ENCODE data around the gene PRKG1.

Gene PRKG1

DNA sequence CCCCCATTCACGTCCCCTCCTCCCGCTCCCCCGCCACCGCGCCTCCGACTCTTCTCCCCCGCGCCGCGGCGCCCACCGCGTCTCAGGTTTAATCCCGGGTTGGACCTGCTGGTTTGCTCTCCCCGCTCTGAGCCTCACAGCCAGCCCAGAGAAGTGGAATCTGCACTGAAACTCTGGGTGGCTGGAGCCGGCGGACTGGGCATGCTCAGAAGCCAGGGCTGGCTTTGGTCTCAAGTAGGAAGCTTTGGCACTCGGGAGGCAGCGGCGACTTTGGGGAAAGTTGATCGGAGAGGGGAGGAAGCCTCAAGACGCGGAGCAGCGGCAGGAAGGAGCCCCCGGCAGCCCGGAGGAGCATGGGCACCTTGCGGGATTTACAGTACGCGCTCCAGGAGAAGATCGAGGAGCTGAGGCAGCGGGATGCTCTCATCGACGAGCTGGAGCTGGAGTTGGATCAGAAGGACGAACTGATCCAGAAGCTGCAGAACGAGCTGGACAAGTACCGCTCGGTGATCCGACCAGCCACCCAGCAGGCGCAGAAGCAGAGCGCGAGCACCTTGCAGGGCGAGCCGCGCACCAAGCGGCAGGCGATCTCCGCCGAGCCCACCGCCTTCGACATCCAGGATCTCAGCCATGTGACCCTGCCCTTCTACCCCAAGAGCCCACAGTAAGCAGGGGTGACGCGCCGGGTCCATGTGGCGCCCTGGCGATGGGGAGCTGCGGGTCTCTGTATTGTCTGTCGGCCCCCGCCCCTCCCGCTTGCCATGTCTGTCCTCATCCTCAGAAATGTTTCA lies at the start of gene PRKG1:
Gene PRKG1, plus strand, starts transcription at position 250 of the 791 bp plus-strand sequence.
- no peak for TF ChIP-seq EZH2phosphoT487 (IDR thresholded peaks at IDR 0.05; ENCODE audit: borderline replicate concordance)
- TF ChIP-seq, protein P1, sequence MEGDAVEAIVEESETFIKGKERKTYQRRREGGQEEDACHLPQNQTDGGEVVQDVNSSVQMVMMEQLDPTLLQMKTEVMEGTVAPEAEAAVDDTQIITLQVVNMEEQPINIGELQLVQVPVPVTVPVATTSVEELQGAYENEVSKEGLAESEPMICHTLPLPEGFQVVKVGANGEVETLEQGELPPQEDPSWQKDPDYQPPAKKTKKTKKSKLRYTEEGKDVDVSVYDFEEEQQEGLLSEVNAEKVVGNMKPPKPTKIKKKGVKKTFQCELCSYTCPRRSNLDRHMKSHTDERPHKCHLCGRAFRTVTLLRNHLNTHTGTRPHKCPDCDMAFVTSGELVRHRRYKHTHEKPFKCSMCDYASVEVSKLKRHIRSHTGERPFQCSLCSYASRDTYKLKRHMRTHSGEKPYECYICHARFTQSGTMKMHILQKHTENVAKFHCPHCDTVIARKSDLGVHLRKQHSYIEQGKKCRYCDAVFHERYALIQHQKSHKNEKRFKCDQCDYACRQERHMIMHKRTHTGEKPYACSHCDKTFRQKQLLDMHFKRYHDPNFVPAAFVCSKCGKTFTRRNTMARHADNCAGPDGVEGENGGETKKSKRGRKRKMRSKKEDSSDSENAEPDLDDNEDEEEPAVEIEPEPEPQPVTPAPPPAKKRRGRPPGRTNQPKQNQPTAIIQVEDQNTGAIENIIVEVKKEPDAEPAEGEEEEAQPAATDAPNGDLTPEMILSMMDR (conservative IDR thresholded peaks at IDR 0.05; ENCODE audit: low read length), result no peak
- Histone ChIP-seq H4K20me1 (ENCODE audit: insufficient read depth, low read length, poor library complexity, severe bottlenecking) (no peaks in the 10 kb centered on the region), H3K4me3 (ENCODE audit: low read length, poor library complexity, severe bottlenecking) (no peak within 1 kb of the TSS)

DNA sequence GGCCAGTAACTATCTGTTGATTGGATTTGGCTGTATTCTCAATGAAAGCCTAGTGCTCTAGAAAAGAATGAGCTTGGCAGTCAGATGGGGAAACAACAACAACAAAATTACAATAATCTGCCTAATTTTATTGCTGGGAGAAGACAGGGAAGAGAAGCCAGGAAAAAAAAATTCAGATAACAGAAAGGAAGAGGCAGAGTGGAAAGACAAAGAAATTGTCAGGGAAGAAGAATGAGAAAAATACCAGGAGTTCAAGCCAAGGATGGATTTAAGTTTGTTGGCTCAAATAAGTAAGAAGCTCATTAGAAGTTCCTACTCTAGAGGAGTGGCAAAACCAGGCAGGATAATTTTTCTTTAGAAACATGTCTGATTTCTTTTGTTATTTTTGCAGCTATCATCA lies 45.9 kb upstream of the PRKG1 start:
- TF ChIP-seq, protein P1 (conservative IDR thresholded peaks at IDR 0.05; ENCODE audit: low read length), result no peak
- TF ChIP-seq EZH2phosphoT487 (IDR thresholded peaks at IDR 0.05; ENCODE audit: borderline replicate concordance), result no peak
- H3F3A ChIP-seq (ENCODE audit: low read depth), result no peaks in the 10 kb centered on the region
- H3K9me2 ChIP-seq (replicated peaks; ENCODE audit: low read depth, low read length), result no peaks in the 10 kb centered on the region
- no peaks in the 10 kb centered on the region for H3K36me3 ChIP-seq (ENCODE audit: insufficient read depth, low read length)
- H3K4me2 ChIP-seq (ENCODE audit: low read depth, low read length, poor library complexity, severe bottlenecking), result no peak overlapping the region
- no peak overlapping the region for H3K9ac ChIP-seq (ENCODE audit: low read depth, low read length, poor library complexity, severe bottlenecking)
- H3K27me3 ChIP-seq (ENCODE audit: insufficient read depth, low read length, poor library complexity, severe bottlenecking), result no peaks in the 10 kb centered on the region
- no peak overlapping the region for H3K4me3 ChIP-seq (ENCODE audit: low read length, poor library complexity, severe bottlenecking)
- H2AFZ ChIP-seq (ENCODE audit: low read length), result no peak overlapping the region
- H4K20me1 ChIP-seq (ENCODE audit: insufficient read depth, low read length, poor library complexity, severe bottlenecking), result no peaks in the 10 kb centered on the region
- H3K9me3 ChIP-seq (ENCODE audit: insufficient read depth, low read depth, low read length), result no peaks in the 10 kb centered on the region
- no peaks in the 10 kb centered on the region for H3K4me1 ChIP-seq (ENCODE audit: insufficient read depth, low read length, poor library complexity, severe bottlenecking)
- H3K79me2 ChIP-seq (ENCODE audit: insufficient read depth, low read length), result no peaks in the 10 kb centered on the region

More for the DNA sequence above, at the start of gene PRKG1:
- H3K36me3 ChIP-seq (ENCODE audit: insufficient read depth, low read length), result no peaks in the 10 kb centered on the region
- no peaks in the 10 kb centered on the region for H3K9me3 ChIP-seq (ENCODE audit: insufficient read depth, low read depth, low read length)
- H2AFZ ChIP-seq (ENCODE audit: low read length), result no peak within 1 kb of the TSS
- H3K4me2 ChIP-seq (ENCODE audit: low read depth, low read length, poor library complexity, severe bottlenecking), result no peak within 1 kb of the TSS
- H3K27me3 ChIP-seq (ENCODE audit: insufficient read depth, low read length, poor library complexity, severe bottlenecking), result no peaks in the 10 kb centered on the region
- H3K4me1 ChIP-seq (ENCODE audit: insufficient read depth, low read length, poor library complexity, severe bottlenecking), result no peaks in the 10 kb centered on the region
- no peaks in the 10 kb centered on the region for H3K9me2 ChIP-seq (replicated peaks; ENCODE audit: low read depth, low read length)
- no peak within 1 kb of the TSS for H3K9ac ChIP-seq (ENCODE audit: low read depth, low read length, poor library complexity, severe bottlenecking)
- no peaks in the 10 kb centered on the region for H3K79me2 ChIP-seq (ENCODE audit: insufficient read depth, low read length)
- no peaks in the 10 kb centered on the region for H3F3A ChIP-seq (ENCODE audit: low read depth)

DNA sequence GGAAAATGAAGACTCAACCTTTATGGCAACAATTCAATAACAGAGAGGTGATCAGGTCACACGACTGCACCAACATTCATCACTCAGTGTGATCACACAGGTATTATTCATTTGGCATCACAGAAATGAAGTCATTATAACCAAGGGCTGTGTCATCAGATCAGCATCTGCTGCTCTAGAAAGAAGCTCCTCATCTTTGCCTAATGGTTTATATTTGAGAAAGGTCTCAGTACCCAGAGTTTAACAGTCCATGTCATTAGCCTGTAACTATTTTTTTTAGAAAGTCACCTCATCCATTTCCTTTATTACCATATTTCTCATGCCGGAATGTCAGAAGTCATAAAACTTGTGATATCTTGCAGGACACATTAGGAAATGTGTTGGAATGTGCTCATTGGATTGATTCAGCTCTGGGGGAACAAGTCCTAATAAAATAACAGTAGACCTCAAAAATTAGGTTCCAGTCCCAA lies 45.1 kb upstream of the PRKG1 start:
- H3K4me1 ChIP-seq (ENCODE audit: insufficient read depth, low read length, poor library complexity, severe bottlenecking), result no peaks in the 10 kb centered on the region
- H3K27me3 ChIP-seq (ENCODE audit: insufficient read depth, low read length, poor library complexity, severe bottlenecking), result no peaks in the 10 kb centered on the region
- no peaks in the 10 kb centered on the region for H3F3A ChIP-seq (ENCODE audit: low read depth)
- no peak overlapping the region for H2AFZ ChIP-seq (ENCODE audit: low read length)
- H3K79me2 ChIP-seq (ENCODE audit: insufficient read depth, low read length), result no peaks in the 10 kb centered on the region
- no peak overlapping the region for H3K4me2 ChIP-seq (ENCODE audit: low read depth, low read length, poor library complexity, severe bottlenecking)
- no peaks in the 10 kb centered on the region for H3K36me3 ChIP-seq (ENCODE audit: insufficient read depth, low read length)
- no peak overlapping the region for H3K9ac ChIP-seq (ENCODE audit: low read depth, low read length, poor library complexity, severe bottlenecking)
- no peak overlapping the region for H3K4me3 ChIP-seq (ENCODE audit: low read length, poor library complexity, severe bottlenecking)
- no peaks in the 10 kb centered on the region for H3K9me2 ChIP-seq (replicated peaks; ENCODE audit: low read depth, low read length)
- TF ChIP-seq EZH2phosphoT487 (IDR thresholded peaks at IDR 0.05; ENCODE audit: borderline replicate concordance), result no peak
- TF ChIP-seq, protein P1 (conservative IDR thresholded peaks at IDR 0.05; ENCODE audit: low read length), result no peak
- H4K20me1 ChIP-seq (ENCODE audit: insufficient read depth, low read length, poor library complexity, severe bottlenecking), result no peaks in the 10 kb centered on the region
- H3K9me3 ChIP-seq (ENCODE audit: insufficient read depth, low read depth, low read length), result no peaks in the 10 kb centered on the region

All from Loucy (cell line).